ENCODE data around the gene SDK1. TPM values are rescaled to one million over a fixed set of nuclear protein-coding genes. Genes with fewer than 3 reads are reported as not detected.

The SDK1 gene
- total RNA-seq, 1 donor from 2014 or later, result 1.3 TPM

DNA sequence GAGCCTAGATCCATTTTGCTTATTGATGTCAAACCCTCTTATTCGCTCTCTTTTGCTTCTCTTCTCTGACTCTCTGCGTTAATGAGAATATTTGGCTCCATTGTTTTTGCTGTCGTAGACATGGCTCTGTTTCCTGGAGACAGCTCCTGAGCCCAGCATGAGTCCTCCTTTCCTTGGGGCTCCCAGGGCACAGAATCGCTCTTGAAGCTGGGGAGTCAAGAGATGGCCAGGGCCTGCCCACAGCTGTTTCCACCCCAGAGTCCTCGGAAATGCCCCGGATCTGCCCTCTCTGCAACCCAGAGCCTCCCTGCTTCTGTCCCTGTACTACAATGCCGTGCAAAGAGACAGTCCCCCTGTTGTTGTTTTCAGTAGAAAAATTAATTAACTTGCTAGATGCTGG lies 814.4 kb downstream of the SDK1 start:
- Mint-ChIP-seq H3K4me3 (no peak overlapping the region), H3K9me3 (peaks cover 8% of the 10 kb centered on the region), H3K27me3 (no peaks in the 10 kb centered on the region), H3K4me1 (no peaks in the 10 kb centered on the region), H3K36me3 (ENCODE audit: low read depth) (no peaks in the 10 kb centered on the region), H3K27ac (no peak overlapping the region)
- TF ChIP-seq, protein P1, sequence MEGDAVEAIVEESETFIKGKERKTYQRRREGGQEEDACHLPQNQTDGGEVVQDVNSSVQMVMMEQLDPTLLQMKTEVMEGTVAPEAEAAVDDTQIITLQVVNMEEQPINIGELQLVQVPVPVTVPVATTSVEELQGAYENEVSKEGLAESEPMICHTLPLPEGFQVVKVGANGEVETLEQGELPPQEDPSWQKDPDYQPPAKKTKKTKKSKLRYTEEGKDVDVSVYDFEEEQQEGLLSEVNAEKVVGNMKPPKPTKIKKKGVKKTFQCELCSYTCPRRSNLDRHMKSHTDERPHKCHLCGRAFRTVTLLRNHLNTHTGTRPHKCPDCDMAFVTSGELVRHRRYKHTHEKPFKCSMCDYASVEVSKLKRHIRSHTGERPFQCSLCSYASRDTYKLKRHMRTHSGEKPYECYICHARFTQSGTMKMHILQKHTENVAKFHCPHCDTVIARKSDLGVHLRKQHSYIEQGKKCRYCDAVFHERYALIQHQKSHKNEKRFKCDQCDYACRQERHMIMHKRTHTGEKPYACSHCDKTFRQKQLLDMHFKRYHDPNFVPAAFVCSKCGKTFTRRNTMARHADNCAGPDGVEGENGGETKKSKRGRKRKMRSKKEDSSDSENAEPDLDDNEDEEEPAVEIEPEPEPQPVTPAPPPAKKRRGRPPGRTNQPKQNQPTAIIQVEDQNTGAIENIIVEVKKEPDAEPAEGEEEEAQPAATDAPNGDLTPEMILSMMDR (IDR thresholded peaks at IDR 0.05), result no peak
- DNase-seq, result no peak
- no peak for ATAC-seq (ENCODE audit: low read depth)
- POLR2A ChIA-PET, result no interaction called here
- intact Hi-C loops (cut with micrococcal nuclease), result no loop called here
- CTCF ChIA-PET, result no interaction called here

DNA sequence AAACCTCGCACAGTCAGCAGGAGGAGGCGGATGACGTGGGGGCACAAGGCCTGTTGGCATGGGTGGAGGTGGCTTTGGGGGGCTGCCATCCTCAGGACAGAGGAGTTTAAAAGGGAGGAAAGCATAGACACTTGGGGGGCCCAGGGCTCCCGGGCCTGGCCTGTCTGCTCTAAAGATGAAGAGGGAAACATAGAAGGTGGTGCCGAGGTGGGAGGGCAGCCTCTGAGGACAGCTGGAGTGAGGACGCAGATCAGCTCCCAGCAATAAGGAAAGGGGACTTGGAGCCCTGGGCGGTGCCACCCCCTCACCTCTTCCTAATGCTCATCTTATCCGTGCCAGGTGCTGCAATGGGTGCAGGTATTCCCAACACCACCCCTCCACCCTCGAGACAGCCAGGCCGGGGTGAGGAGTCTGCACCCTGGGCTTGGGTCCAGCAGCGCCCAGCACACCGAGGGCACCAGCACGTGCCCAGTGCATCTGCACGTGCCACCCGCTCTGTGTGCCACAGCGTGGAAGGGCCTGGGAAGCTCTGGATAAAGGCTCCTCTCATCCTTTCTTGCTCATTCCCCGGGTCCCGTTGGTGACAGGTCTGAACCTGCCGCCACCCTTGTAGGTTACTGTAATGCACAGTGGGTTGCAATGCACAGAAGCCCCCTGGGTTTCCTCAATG lies 815.0 kb downstream of the SDK1 start:
- TF ChIP-seq, protein P1 (IDR thresholded peaks at IDR 0.05), result no peak
- H3K4me3 Mint-ChIP-seq, result no peak overlapping the region
- CTCF ChIA-PET, result no interaction called here
- intact Hi-C loops (cut with micrococcal nuclease), result no loop called here
- no peaks in the 10 kb centered on the region for H3K27me3 Mint-ChIP-seq
- POLR2A ChIA-PET, result no interaction called here
- DNase-seq (no peak), ATAC-seq (ENCODE audit: low read depth) (no peak)
- H3K27ac Mint-ChIP-seq, result no peak overlapping the region
- H3K4me1 Mint-ChIP-seq, result no peaks in the 10 kb centered on the region
- peaks cover 8% of the 10 kb centered on the region for H3K9me3 Mint-ChIP-seq
- no peaks in the 10 kb centered on the region for H3K36me3 Mint-ChIP-seq (ENCODE audit: low read depth)

DNA sequence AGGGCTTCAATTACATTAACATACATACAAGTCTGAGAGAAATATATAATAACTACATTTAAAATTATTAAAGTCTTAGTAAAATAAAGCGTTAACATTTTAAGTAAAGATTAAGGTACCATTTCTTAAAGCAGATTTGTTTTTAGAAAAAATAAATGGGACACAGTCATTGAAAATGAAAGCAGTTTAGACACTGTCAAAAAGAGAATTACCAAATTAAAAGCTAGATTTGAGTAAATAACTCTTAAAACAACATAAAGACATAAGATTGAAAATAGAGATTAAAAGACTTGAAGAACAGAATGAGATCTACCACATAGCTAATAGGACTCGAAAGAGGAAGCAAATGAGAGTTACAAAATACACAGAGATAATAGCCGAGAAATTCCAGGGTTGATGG lies 818.8 kb downstream of the SDK1 start:
- no peak overlapping the region for H3K4me3 Mint-ChIP-seq
- intact Hi-C loops (cut with micrococcal nuclease), result no loop called here
- CTCF ChIA-PET, result no interaction called here
- H3K27ac Mint-ChIP-seq, result no peak overlapping the region
- no peak for DNase-seq
- POLR2A ChIA-PET, result no interaction called here
- TF ChIP-seq, protein P1 (IDR thresholded peaks at IDR 0.05), result no peak
- ATAC-seq (ENCODE audit: low read depth), result no peak
- no peaks in the 10 kb centered on the region for H3K36me3 Mint-ChIP-seq (ENCODE audit: low read depth)
- peaks cover 4% of the 10 kb centered on the region for H3K27me3 Mint-ChIP-seq
- peaks cover 18% of the 10 kb centered on the region for H3K9me3 Mint-ChIP-seq
- no peaks in the 10 kb centered on the region for H3K4me1 Mint-ChIP-seq

DNA sequence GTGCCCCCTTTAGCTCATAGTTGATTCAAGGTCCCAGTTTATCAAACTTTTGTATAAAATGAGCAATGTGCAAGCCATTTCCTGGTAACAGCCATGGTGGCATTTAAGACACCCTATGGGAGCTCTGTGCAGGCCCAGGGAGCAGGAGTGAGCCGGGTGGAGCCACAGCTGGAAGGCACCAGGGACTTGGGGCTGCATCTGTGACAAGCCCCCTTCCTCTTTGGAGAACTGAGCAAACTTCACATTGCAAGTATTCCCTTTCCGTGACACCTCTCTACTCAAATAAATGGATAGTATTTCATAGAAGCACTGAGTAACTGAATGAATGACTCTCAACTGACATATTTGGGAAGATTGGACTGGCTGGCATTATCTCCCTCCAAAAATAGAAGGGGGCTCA lies 822.3 kb downstream of the SDK1 start:
- ChIA-PET CTCF (no interaction called here), POLR2A (no interaction called here)
- H3K27me3 Mint-ChIP-seq, result peaks cover 4% of the 10 kb centered on the region
- no peaks in the 10 kb centered on the region for H3K36me3 Mint-ChIP-seq (ENCODE audit: low read depth)
- peaks cover 22% of the 10 kb centered on the region for H3K9me3 Mint-ChIP-seq
- no peak overlapping the region for H3K27ac Mint-ChIP-seq
- intact Hi-C loops (cut with micrococcal nuclease), result no loop called here
- ATAC-seq (ENCODE audit: low read depth) (no peak), DNase-seq (no peak)
- TF ChIP-seq, protein P1 (IDR thresholded peaks at IDR 0.05), result no peak
- H3K4me3 Mint-ChIP-seq, result no peak overlapping the region
- no peaks in the 10 kb centered on the region for H3K4me1 Mint-ChIP-seq

DNA sequence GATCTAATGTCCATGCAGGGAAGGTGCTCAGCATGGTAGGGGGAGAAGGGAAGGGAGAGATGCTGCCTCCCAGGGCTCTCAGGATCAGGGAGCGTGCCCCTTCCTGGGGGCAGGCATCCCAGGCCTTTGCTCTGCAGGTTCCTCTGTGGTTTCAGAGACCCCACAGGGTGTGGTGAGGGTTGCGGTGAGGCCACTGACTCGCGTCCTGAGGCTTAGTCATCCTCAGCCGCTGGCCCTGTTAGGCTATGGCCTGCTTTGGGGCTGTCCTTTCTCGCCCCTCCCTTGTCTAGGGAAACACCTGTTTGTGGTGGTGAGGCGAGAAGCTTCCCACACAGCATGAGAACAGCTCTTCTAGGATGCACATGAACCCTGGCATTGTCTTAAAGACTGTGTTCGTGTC lies 822.8 kb downstream of the SDK1 start:
- Mint-ChIP-seq H3K4me1 (no peaks in the 10 kb centered on the region), H3K36me3 (ENCODE audit: low read depth) (no peaks in the 10 kb centered on the region), H3K4me3 (no peak overlapping the region), H3K9me3 (peaks cover 22% of the 10 kb centered on the region), H3K27me3 (peaks cover 4% of the 10 kb centered on the region), H3K27ac (no peak overlapping the region)
- CTCF ChIA-PET, result no interaction called here
- POLR2A ChIA-PET, result no interaction called here
- intact Hi-C loops (cut with micrococcal nuclease), result no loop called here
- TF ChIP-seq, protein P1 (IDR thresholded peaks at IDR 0.05), result no peak
- ATAC-seq (ENCODE audit: low read depth) (no peak), DNase-seq (no peak)

Data from activated B cell treated with CpG ODN at 0.5 μM for 24 hours (primary cell).